GM12801 (cell line): ENCODE measurements around the gene FAM227A.

Source experiments
- CTCF ChIP-seq: IDR thresholded peaks from one replicate; pipeline ENCODE4 v1.5.1; 2011; ENCODE audit warnings: control low read depth; ENCODE audit not compliant: insufficient read length; ENCODE audit errors: extremely low read depth

The FAM227A gene

GRCh38 chr22:38601221-38601764 is 54.9 kb downstream of the FAM227A start:
- TF ChIP-seq CTCF: no peak

GRCh38 chr22:38599466-38599865 is 56.7 kb downstream of the FAM227A start:
- no peak for TF ChIP-seq CTCF

GRCh38 chr22:38578505-38578904 is 77.7 kb downstream of the FAM227A start:
- no peak for TF ChIP-seq CTCF

GRCh38 chr22:38572065-38572464 is 84.1 kb downstream of the FAM227A start:
- no peak for TF ChIP-seq CTCF

- TF ChIP-seq CTCF: no peak
These were observed 85.3 kb downstream of the FAM227A start for GRCh38 chr22:38570779-38571364.

- no peak for TF ChIP-seq CTCF
These were observed 86.0 kb downstream of the FAM227A start, which contains the start of gene DMC1 for GRCh38 chr22:38569972-38570778. Gene DMC1, minus strand, starts transcription at chr22:38570183. Its CDS starts 1,927 bp downstream, at chr22:38568256.

GRCh38 chr22:38569181-38569971 is 86.8 kb downstream of the FAM227A start:
- TF ChIP-seq CTCF: no peak
